ENCODE data around the gene TRPV5. TPM values are rescaled to one million over a fixed set of nuclear protein-coding genes. Genes with fewer than 3 reads are reported as not detected.

TRPV5 gene
- total RNA-seq, 1 donor from 2014 or later: 0.22 TPM

- DNase-seq (ENCODE audit: low spot score): no peak
- intact Hi-C loops (cut with DNase I): no loop called here
- no peak for ATAC-seq
Observed at GRCh38 chr7:142943706-142944268, 10.2 kb upstream of the TRPV5 start.

GRCh38 chr7:142942746-142943145 is 9.2 kb upstream of the TRPV5 start:
- intact Hi-C loops (cut with DNase I): no loop called here
- no peak for ATAC-seq
- DNase-seq (ENCODE audit: low spot score): no peak

- intact Hi-C loops (cut with DNase I): no loop called here
- no peak for DNase-seq (ENCODE audit: low spot score)
- ATAC-seq: no peak
Observed at GRCh38 chr7:142941541-142941940, 8.0 kb upstream of the TRPV5 start.

- intact Hi-C loops (cut with DNase I): no loop called here
- no peak for ATAC-seq
- no peak for DNase-seq (ENCODE audit: low spot score)
Observed at GRCh38 chr7:142940966-142941535, 7.5 kb upstream of the TRPV5 start.

GRCh38 chr7:142939226-142939910 is 5.8 kb upstream of the TRPV5 start, which contains the start of gene LLCFC1:
Gene LLCFC1, plus strand, starts transcription at chr7:142939484. Its CDS starts 138 bp downstream, at chr7:142939622.
- ATAC-seq (no peak), DNase-seq (ENCODE audit: low spot score) (no peak)
- intact Hi-C loops (cut with DNase I): no loop called here

- intact Hi-C loops (cut with DNase I): no loop called here
- ATAC-seq: no peak
- no peak for DNase-seq (ENCODE audit: low spot score)
Observed at GRCh38 chr7:142938611-142939010, 5.1 kb upstream of the TRPV5 start.

GRCh38 chr7:142935941-142936565 is 2.5 kb upstream of the TRPV5 start:
- no peak for DNase-seq (ENCODE audit: low spot score)
- intact Hi-C loops (cut with DNase I): no loop called here
- no peak for ATAC-seq

GRCh38 chr7:142934056-142934455 is 510 bp upstream of the TRPV5 start:
- ATAC-seq: no peak
- intact Hi-C loops (cut with DNase I): no loop called here
- no peak for DNase-seq (ENCODE audit: low spot score)

GRCh38 chr7:142933092-142933475 is 462 bp downstream of the TRPV5 start:
- DNase-seq (ENCODE audit: low spot score): no peak
- intact Hi-C loops (cut with DNase I): no loop called here

GRCh38 chr7:142932386-142933091 is 1.0 kb downstream of the TRPV5 start:
- intact Hi-C loops (cut with DNase I): no loop called here
- no peak for ATAC-seq
- no peak for DNase-seq (ENCODE audit: low spot score)

More at GRCh38 chr7:142933092-142933475, 462 bp downstream of the TRPV5 start:
- ATAC-seq: no peak

GRCh38 chr7:142930126-142930730 is 3.3 kb downstream of the TRPV5 start:
- ATAC-seq (no peak), DNase-seq (ENCODE audit: low spot score) (no peak)
- intact Hi-C loops (cut with DNase I): no loop called here

GRCh38 chr7:142927949-142928348 is 5.6 kb downstream of the TRPV5 start:
- DNase-seq (ENCODE audit: low spot score): no peak
- ATAC-seq: no peak
- intact Hi-C loops (cut with DNase I): no loop called here

GRCh38 chr7:142927085-142927745 is 6.3 kb downstream of the TRPV5 start:
- intact Hi-C loops (cut with DNase I): no loop called here
- DNase-seq (ENCODE audit: low spot score): no peak
- peak; percentile 42 for ATAC-seq

GRCh38 chr7:142925413-142925812 is 8.1 kb downstream of the TRPV5 start:
- DNase-seq (ENCODE audit: low spot score) (no peak), ATAC-seq (no peak)
- intact Hi-C loops (cut with DNase I): no loop called here

- ATAC-seq: no peak
- intact Hi-C loops (cut with DNase I): no loop called here
- DNase-seq (ENCODE audit: low spot score): no peak
Observed at GRCh38 chr7:142923391-142923790, 10.2 kb downstream of the TRPV5 start.

GRCh38 chr7:142919656-142920055 is 13.9 kb downstream of the TRPV5 start:
- DNase-seq (ENCODE audit: low spot score) (no peak), ATAC-seq (no peak)
- intact Hi-C loops (cut with DNase I): no loop called here

- intact Hi-C loops (cut with DNase I): no loop called here
- DNase-seq (ENCODE audit: low spot score) (no peak), ATAC-seq (no peak)
Observed at GRCh38 chr7:142918901-142919300, 14.6 kb downstream of the TRPV5 start.

- ATAC-seq (no peak), DNase-seq (ENCODE audit: low spot score) (no peak)
- intact Hi-C loops (cut with DNase I): no loop called here
Observed at GRCh38 chr7:142917447-142917846, 16.1 kb downstream of the TRPV5 start.

GRCh38 chr7:142916508-142916907 is 17.0 kb downstream of the TRPV5 start:
- ATAC-seq: no peak
- DNase-seq (ENCODE audit: low spot score): no peak
- intact Hi-C loops (cut with DNase I): no loop called here

All from sciatic nerve (tissue), 2 donors.